ENCODE data around the gene P2RY6.

- TF ChIP-seq SIN3A (IDR thresholded peaks at IDR 0.05; ENCODE audit: low read depth) (no peak), CTCF (IDR thresholded peaks at IDR 0.05 in 2 of 3, conservative IDR thresholded peaks at IDR 0.05 in 1 of 3; ENCODE audit: borderline replicate concordance in 1 of 3, insufficient read depth in 1 of 3, low read depth in 2 of 3, low read length in 2 of 3) (no peak), ELF1 (IDR thresholded peaks at IDR 0.05; ENCODE audit: borderline replicate concordance, low read depth) (no peak)
These were observed 53.2 kb downstream of the P2RY6 start for GRCh38 chr11:73325036-73325981.

Data from HCT116 (cell line).